DOHH2 (cell line): ENCODE data around the gene RASL11B.

Experiments
- CTCF ChIP-seq: fragments of 200-600 bp; sonication (generic); IDR thresholded peaks from one replicate; pipeline ENCODE4 v1.5.1; 2014; ENCODE audit warnings: antibody characterized with exemption, mild to moderate bottlenecking, low read depth, low read length; ENCODE audit not compliant: poor library complexity, severe bottlenecking
- EZH2phosphoT487 ChIP-seq: fragments of 200-600 bp; sonication (generic); IDR thresholded peaks from 2 replicates; pipeline ENCODE4 v1.6.1; 2017; ENCODE audit warnings: borderline replicate concordance, mild to moderate bottlenecking, antibody characterized with exemption, low read length, moderate library complexity, mixed read lengths

DNA sequence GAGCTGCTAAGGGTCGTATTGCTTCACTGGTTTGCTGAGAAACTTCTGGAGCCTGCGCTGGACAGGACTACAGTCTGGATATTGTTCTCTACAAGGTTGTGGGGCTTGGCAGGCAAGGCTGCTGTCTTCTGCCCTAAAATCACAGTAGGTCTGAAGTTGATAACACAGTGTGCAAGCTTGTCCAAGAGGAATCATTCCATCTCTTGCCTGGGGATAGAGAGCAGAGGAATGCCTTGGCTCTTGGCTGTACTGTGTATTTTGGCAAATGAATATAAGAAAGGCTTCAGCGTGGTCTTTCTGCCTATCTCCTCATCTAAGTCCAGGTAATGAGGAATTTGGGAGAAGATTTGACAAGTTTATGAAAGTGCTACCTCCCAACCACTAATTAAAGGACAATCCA, 9.4 kb upstream of the RASL11B start:
- TF ChIP-seq CTCF (no peak), EZH2phosphoT487 (no peak)
